Activated naive CD4-positive, alpha-beta T cell treated with anti-CD3 and anti-CD28 coated beads, Interleukin-2, amount 10 ng/mL, durations not matched to agents 7 days and 5 days (primary cell): ENCODE results near the gene TRPC4.
"Not testable (repeated sequence)": the region's sequence is repeated elsewhere in the genome, so short reads cannot be mapped to it uniquely, and the experiment has no call there.

ENCODE experiments used
- CTCF ChIA-PET: fragments of 350-600 bp; sonication (Branson Sonifier 250); formaldehyde crosslinking; loops from one replicate; lab custom pipeline; 2021; ENCODE audit warnings: antibody characterized with exemption; lab: Charles Lee
- DNase-seq: peaks from one replicate; pipeline ENCODE4 v3.0.0-alpha.2; 2020
- H3K27ac Mint-ChIP-seq: one replicate; pipeline ENCODE4 v1.8.0; 2021; ENCODE audit warnings: mild to moderate bottlenecking, moderate library complexity, mixed read lengths
- H3K27me3 Mint-ChIP-seq: one replicate; pipeline ENCODE4 v1.8.0; 2021; ENCODE audit warnings: mild to moderate bottlenecking, mixed read lengths
- H3K36me3 Mint-ChIP-seq: one replicate; pipeline ENCODE4 v1.8.0; 2021; ENCODE audit warnings: mixed read lengths
- H3K4me1 Mint-ChIP-seq: one replicate; pipeline ENCODE4 v1.8.0; 2021; ENCODE audit warnings: mixed read lengths
- H3K4me3 Mint-ChIP-seq: one replicate; pipeline ENCODE4 v1.8.0; 2021; ENCODE audit warnings: mild to moderate bottlenecking, moderate library complexity, mixed read lengths
- H3K9me3 Mint-ChIP-seq: one replicate; pipeline ENCODE4 v1.8.0; 2021; ENCODE audit warnings: mixed read lengths

The TRPC4 gene

DNA sequence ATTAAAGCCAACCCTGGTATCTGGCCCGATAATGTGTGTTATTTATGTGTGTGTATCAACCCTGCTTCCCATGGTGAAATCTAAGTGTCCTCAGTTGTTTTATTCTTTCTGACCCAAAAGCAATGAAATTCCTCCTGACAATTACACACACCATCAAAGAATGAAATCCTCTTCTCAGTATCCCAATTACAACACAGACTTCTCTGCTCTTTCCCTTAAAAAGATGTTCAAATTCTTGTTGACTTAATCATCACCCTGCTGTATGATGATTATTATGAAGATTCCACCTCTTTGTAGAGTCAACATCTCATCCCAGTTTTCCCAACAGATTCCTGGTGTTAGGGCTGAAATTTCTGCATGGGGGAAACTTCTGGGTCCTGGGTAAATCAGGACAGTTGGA, 8.9 kb upstream of the TRPC4 start:
- Mint-ChIP-seq H3K36me3 (no peaks in the 10 kb centered on the region), H3K27me3 (no peaks in the 10 kb centered on the region), H3K27ac (no peak overlapping the region), H3K4me3 (no peak overlapping the region), H3K9me3 (no peaks in the 10 kb centered on the region), H3K4me1 (no peaks in the 10 kb centered on the region)
- CTCF ChIA-PET: no interaction called here
- DNase-seq: no peak

DNA sequence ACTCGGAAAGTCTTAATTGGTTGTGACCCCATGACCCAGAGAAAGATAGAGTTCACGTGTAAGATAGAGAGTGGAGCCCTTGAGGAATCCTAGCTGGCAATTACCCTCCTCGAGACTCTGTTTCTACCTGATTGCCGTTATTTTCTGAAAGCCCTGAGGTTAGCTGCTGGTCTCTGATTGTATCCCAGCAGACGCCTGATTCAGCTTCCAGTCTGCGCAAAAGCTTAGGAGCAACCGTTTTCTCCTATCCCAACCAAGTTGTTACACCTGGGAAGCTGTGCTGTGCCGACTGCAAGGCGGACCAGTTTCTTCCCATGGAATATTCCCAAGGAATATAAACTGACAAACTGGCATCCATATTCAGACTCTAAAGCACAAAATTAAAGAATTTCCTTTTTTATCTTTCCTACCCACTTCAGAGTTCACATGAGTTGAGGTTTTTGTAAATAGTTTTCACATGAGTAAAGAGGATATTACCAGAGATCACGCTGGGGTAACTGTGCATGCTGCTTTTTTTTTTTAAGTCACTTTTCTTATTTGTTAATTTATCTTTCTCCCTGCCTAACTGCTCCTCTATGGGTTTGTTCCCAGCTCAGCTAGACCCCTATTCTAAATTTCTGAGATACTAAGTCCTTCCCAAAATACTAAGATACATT, 1.5 kb upstream of the TRPC4 start:
- no peak for DNase-seq
- Mint-ChIP-seq H3K4me1 (no peaks in the 10 kb centered on the region), H3K36me3 (no peaks in the 10 kb centered on the region), H3K4me3 (no peak overlapping the region), H3K27me3 (peaks cover 31% of the 10 kb centered on the region), H3K9me3 (no peaks in the 10 kb centered on the region), H3K27ac (no peak overlapping the region)
- CTCF ChIA-PET: no interaction called here

DNA sequence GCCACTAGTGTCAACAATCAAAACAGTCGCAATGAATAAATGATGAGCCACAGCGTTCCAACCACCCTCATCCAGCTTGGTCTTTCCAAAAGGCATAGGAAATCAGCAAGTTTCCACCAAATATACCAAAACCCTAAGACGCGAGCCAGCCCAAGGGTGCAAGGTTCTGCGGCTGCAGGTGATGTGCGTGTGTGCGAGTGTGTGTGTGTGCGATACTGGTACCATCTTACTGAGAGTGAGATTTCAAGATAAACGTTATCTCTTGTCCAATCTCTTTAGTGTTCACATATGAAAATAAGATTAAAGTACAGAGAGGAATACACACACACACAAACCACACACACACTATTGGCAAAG, 895 bp upstream of the TRPC4 start:
- Mint-ChIP-seq H3K4me3 (no peak overlapping the region), H3K27ac (no peak overlapping the region)

DNA sequence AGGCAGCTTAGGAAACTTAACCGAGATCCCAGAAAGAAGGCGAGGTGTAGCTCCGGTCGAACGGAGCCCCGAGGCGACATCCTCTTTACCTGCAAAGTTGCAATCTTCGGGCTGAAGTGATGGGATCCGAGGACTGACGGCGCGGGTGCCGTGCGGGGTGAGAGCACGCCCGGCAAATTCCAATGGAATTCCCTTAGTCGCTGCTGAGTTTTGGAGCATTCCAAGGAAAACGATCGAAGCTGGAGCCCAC, 141 bp downstream of the TRPC4 start:
- DNase-seq: no peak
- Mint-ChIP-seq H3K27ac (no peak overlapping the region), H3K4me3 (no peak overlapping the region), H3K36me3 (no peaks in the 10 kb centered on the region), H3K4me1 (no peaks in the 10 kb centered on the region), H3K9me3 (no peaks in the 10 kb centered on the region), H3K27me3 (peaks cover 31% of the 10 kb centered on the region)
- CTCF ChIA-PET: no interaction called here

More for the DNA sequence above, 895 bp upstream of the TRPC4 start:
- no peak for DNase-seq
- Mint-ChIP-seq H3K9me3 (no peaks in the 10 kb centered on the region), H3K36me3 (no peaks in the 10 kb centered on the region), H3K27me3 (peaks cover 31% of the 10 kb centered on the region), H3K4me1 (no peaks in the 10 kb centered on the region)
- CTCF ChIA-PET: no interaction called here

GRCh38 chr13:37868691-37869505, 674 bp downstream of the TRPC4 start:
- H3K9me3 Mint-ChIP-seq: no peaks in the 10 kb centered on the region
- no peak overlapping the region for H3K4me3 Mint-ChIP-seq
- H3K27ac Mint-ChIP-seq: no peak overlapping the region

DNA sequence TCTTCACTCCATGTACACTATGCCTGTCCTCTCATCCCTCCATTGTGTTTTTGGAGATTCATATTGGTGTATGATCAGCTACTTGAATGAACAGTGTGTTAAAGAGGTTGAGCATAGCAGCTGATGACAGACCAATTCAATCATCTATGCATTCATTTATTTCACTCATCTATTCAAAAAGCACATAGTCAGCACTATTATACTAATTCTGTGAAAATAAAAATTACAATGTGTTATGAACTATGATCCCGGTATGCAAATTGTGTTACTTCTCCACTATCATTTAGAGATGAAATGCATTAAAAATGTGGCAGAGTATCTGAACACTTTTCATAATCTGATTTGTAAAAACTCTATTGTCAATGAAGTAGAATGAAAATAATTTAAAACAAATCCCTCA, 5.9 kb downstream of the TRPC4 start:
- Mint-ChIP-seq H3K27me3 (peaks cover 4% of the 10 kb centered on the region), H3K27ac (no peak overlapping the region), H3K36me3 (no peaks in the 10 kb centered on the region), H3K9me3 (no peaks in the 10 kb centered on the region), H3K4me1 (no peaks in the 10 kb centered on the region), H3K4me3 (no peak overlapping the region)
- DNase-seq: no peak
- CTCF ChIA-PET: no interaction called here

More at GRCh38 chr13:37868691-37869505, 674 bp downstream of the TRPC4 start:
- Mint-ChIP-seq H3K4me1 (no peaks in the 10 kb centered on the region), H3K27me3 (peaks cover 31% of the 10 kb centered on the region), H3K36me3 (no peaks in the 10 kb centered on the region)
- DNase-seq: no peak
- CTCF ChIA-PET: no interaction called here

- Mint-ChIP-seq H3K27me3 (no peaks in the 10 kb centered on the region), H3K4me3 (no peak overlapping the region), H3K36me3 (no peaks in the 10 kb centered on the region), H3K27ac (no peak overlapping the region), H3K9me3 (peaks cover 14% of the 10 kb centered on the region), H3K4me1 (no peaks in the 10 kb centered on the region)
- no peak for DNase-seq
- CTCF ChIA-PET: no interaction called here
Measured at GRCh38 chr13:37835392-37835791, 34.2 kb downstream of the TRPC4 start.

- Mint-ChIP-seq H3K27me3 (no peaks in the 10 kb centered on the region), H3K27ac (no peak overlapping the region), H3K9me3 (peaks cover 14% of the 10 kb centered on the region), H3K36me3 (no peaks in the 10 kb centered on the region), H3K4me1 (no peaks in the 10 kb centered on the region), H3K4me3 (no peak overlapping the region)
- DNase-seq: no peak
- CTCF ChIA-PET: no interaction called here
Measured at GRCh38 chr13:37833411-37833810, 36.2 kb downstream of the TRPC4 start.

DNA sequence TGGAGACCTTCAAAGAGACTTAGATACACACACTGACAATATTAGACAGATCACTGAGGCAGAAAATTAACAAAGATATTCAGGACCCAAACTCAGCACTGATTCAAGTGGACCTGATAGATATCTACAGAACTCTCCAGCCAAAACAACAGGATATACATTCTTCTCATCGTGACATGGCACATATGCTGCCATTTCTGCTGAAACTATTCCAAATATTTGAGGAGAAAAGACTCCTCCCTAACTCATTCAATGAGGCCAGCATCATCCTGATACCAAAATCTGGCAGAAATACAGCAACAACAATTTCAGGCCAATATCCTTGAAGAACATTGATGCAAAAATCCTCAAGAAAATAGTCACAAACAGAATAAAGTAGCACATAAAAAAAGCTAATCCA, 53.3 kb downstream of the TRPC4 start:
- Mint-ChIP-seq H3K9me3 (peaks cover 10% of the 10 kb centered on the region), H3K4me1 (no peaks in the 10 kb centered on the region), H3K27me3 (no peaks in the 10 kb centered on the region), H3K27ac (no peak overlapping the region), H3K4me3 (no peak overlapping the region), H3K36me3 (no peaks in the 10 kb centered on the region)
- no peak for DNase-seq
- CTCF ChIA-PET: no interaction called here

DNA sequence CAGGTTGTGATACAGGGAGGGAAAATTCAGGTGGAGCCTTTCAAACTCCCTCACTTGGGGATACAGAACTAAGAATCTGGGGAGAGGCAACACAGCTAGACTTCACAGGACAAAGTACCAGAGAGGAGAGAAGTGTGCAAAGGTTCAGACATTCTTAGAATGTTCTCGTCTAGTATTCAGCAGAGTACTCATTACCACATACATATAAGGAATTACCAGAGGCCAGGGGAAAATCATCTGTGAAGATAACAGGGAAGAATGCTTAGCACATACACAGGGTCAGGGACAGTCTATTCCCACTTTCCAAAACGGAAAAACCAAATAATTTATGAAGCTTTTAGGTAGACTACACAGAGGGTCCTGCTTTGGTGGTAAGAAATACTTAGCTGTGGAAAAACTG, 58.1 kb downstream of the TRPC4 start:
- CTCF ChIA-PET: no interaction called here
- DNase-seq: no peak
- no peaks in the 10 kb centered on the region for H3K36me3 Mint-ChIP-seq
- no peak overlapping the region for H3K27ac Mint-ChIP-seq
- H3K27me3 Mint-ChIP-seq: no peaks in the 10 kb centered on the region
- no peak overlapping the region for H3K4me3 Mint-ChIP-seq
- H3K9me3 Mint-ChIP-seq: peaks cover 3% of the 10 kb centered on the region
- H3K4me1 Mint-ChIP-seq: no peaks in the 10 kb centered on the region

DNA sequence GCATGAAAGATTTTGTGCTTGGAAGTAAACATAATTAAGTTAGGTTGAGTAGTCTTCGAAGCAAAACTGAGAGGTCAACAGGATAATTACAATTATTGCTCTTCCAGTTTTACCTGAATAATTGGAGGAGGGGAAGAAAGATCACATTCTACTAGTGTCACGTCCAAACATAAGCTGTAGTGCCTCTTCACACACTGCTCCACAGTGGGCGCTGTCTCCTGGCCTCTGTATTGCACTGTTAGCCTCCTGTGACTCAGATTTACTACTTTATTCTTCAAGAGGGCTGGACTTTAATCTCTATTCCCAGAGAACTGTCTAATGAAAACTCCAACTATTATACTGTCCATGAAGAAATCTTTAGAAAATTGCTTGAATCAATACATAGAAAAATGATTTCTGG, 62.9 kb downstream of the TRPC4 start:
- H3K27ac Mint-ChIP-seq: no peak overlapping the region
- H3K4me1 Mint-ChIP-seq: no peaks in the 10 kb centered on the region
- no peaks in the 10 kb centered on the region for H3K27me3 Mint-ChIP-seq
- H3K4me3 Mint-ChIP-seq: no peak overlapping the region
- no peaks in the 10 kb centered on the region for H3K9me3 Mint-ChIP-seq
- no peaks in the 10 kb centered on the region for H3K36me3 Mint-ChIP-seq
- DNase-seq: no peak
- CTCF ChIA-PET: no interaction called here

DNA sequence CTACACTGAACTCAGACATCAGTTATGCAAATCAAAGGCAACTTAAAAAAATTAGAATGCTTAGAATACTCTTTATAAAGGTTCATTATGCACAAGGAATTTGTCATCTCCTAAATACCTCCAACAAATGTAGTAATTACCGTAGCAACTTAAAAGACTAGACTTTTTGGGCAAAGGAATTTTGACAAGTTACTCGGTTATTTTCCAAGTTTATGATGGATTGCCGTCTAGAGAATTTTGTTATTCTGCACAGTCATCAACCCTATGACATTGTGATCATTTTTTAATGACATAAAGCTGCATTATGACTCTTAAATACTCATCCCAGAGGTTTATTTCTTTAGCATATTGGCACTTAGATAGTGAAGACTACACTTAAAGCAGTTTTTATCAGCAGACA, 71.9 kb downstream of the TRPC4 start:
- DNase-seq: no peak
- Mint-ChIP-seq H3K9me3 (no peaks in the 10 kb centered on the region), H3K4me1 (no peaks in the 10 kb centered on the region), H3K36me3 (no peaks in the 10 kb centered on the region), H3K27ac (no peak overlapping the region), H3K27me3 (no peaks in the 10 kb centered on the region), H3K4me3 (no peak overlapping the region)
- CTCF ChIA-PET: no interaction called here

DNA sequence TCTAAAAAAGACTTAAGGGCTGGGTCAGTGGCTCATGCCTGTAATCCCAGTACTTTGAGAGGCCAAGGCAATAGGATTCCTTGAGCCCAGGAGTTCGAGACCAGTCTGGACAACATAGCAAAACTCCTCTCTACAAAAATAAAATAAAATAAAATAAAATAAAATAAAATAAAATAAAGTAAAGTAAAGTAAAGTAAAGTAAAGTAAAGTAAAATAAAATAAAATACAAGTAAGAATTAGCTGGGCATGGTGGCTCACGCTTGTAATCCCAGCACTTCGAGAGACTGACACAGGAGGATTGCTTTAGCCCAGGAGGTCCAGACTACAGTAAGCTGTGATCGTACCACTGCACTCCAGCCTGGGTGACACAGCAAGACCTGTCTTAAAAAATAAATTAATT, 72.8 kb downstream of the TRPC4 start:
- DNase-seq, H3K4me1 Mint-ChIP-seq, H3K27me3 Mint-ChIP-seq, H3K27ac Mint-ChIP-seq, H3K4me3 Mint-ChIP-seq, H3K9me3 Mint-ChIP-seq, CTCF ChIA-PET, H3K36me3 Mint-ChIP-seq: not testable (repeated sequence)

GRCh38 chr13:37795326-37795725, 74.2 kb downstream of the TRPC4 start:
- no peaks in the 10 kb centered on the region for H3K9me3 Mint-ChIP-seq
- CTCF ChIA-PET: no interaction called here
- no peak overlapping the region for H3K27ac Mint-ChIP-seq
- no peak overlapping the region for H3K4me3 Mint-ChIP-seq
- no peak for DNase-seq
- no peaks in the 10 kb centered on the region for H3K4me1 Mint-ChIP-seq
- no peaks in the 10 kb centered on the region for H3K27me3 Mint-ChIP-seq
- no peaks in the 10 kb centered on the region for H3K36me3 Mint-ChIP-seq

- H3K27me3 Mint-ChIP-seq: no peaks in the 10 kb centered on the region
- no peak overlapping the region for H3K4me3 Mint-ChIP-seq
- H3K27ac Mint-ChIP-seq: no peak overlapping the region
- no peak for DNase-seq
- no peaks in the 10 kb centered on the region for H3K4me1 Mint-ChIP-seq
- no peaks in the 10 kb centered on the region for H3K9me3 Mint-ChIP-seq
- H3K36me3 Mint-ChIP-seq: no peaks in the 10 kb centered on the region
- CTCF ChIA-PET: no interaction called here
Measured at GRCh38 chr13:37791699-37792098, 77.9 kb downstream of the TRPC4 start.
